ENCODE measurements around the gene GPATCH8.

Gene GPATCH8

GRCh38 chr17:44390250-44390870 is 112.8 kb downstream of the GPATCH8 start:
- H3K27me3 ChIP-seq (ENCODE audit: insufficient read depth, low read depth) = no peaks in the 10 kb centered on the region
- no peak overlapping the region for H3K4me3 ChIP-seq (IDR thresholded peaks at IDR 0.05; ENCODE audit: insufficient read depth, low read depth, low read length)
- H3K79me2 ChIP-seq (ENCODE audit: insufficient read depth, low read depth) = no peaks in the 10 kb centered on the region
- H3K4me1 ChIP-seq (ENCODE audit: low read depth, poor library complexity, severe bottlenecking) = peaks cover 6% of the 10 kb centered on the region
- H3K9ac ChIP-seq = no peak overlapping the region
- TF ChIP-seq CTCF (conservative IDR thresholded peaks at IDR 0.05; ENCODE audit: low read depth, low read length) = no peak
- no peak overlapping the region for H3K27ac ChIP-seq
- H2AFZ ChIP-seq (ENCODE audit: low read depth) = no peak overlapping the region
- no peak overlapping the region for H3K4me2 ChIP-seq
- H4K20me1 ChIP-seq (ENCODE audit: insufficient read depth) = no peaks in the 10 kb centered on the region
- no peaks in the 10 kb centered on the region for H3K36me3 ChIP-seq (ENCODE audit: insufficient read depth)

- Histone ChIP-seq H3K9ac (no peak overlapping the region), H3K27me3 (ENCODE audit: insufficient read depth, low read depth) (no peaks in the 10 kb centered on the region), H3K4me1 (ENCODE audit: low read depth, poor library complexity, severe bottlenecking) (peaks cover 6% of the 10 kb centered on the region), H2AFZ (ENCODE audit: low read depth) (no peak overlapping the region), H3K27ac (no peak overlapping the region), H3K4me2 (no peak overlapping the region), H3K79me2 (ENCODE audit: insufficient read depth, low read depth) (no peaks in the 10 kb centered on the region), H3K36me3 (ENCODE audit: insufficient read depth) (no peaks in the 10 kb centered on the region), H4K20me1 (ENCODE audit: insufficient read depth) (no peaks in the 10 kb centered on the region), H3K4me3 (IDR thresholded peaks at IDR 0.05; ENCODE audit: insufficient read depth, low read depth, low read length) (no peak overlapping the region)
- TF ChIP-seq CTCF (conservative IDR thresholded peaks at IDR 0.05; ENCODE audit: low read depth, low read length) = no peak
These were observed 113.4 kb downstream of the GPATCH8 start for GRCh38 chr17:44389723-44390202.

- H3K36me3 ChIP-seq (ENCODE audit: insufficient read depth) = no peaks in the 10 kb centered on the region
- H2AFZ ChIP-seq (ENCODE audit: low read depth) = no peak within 1 kb of the TSS
- H3K27ac ChIP-seq = no peak within 1 kb of the TSS
- no peak for TF ChIP-seq CTCF (conservative IDR thresholded peaks at IDR 0.05; ENCODE audit: low read depth, low read length)
- H3K9ac ChIP-seq = no peak within 1 kb of the TSS
- H3K4me1 ChIP-seq (ENCODE audit: low read depth, poor library complexity, severe bottlenecking) = peaks cover 6% of the 10 kb centered on the region
- no peaks in the 10 kb centered on the region; the same call in 1 of the 2 replicates for H3K27me3 ChIP-seq (ENCODE audit: insufficient read depth, low read depth)
- H3K4me3 ChIP-seq (IDR thresholded peaks at IDR 0.05; ENCODE audit: insufficient read depth, low read depth, low read length) = no peak within 1 kb of the TSS
- no peaks in the 10 kb centered on the region for H3K79me2 ChIP-seq (ENCODE audit: insufficient read depth, low read depth)
- no peak within 1 kb of the TSS for H3K4me2 ChIP-seq
- no peaks in the 10 kb centered on the region for H4K20me1 ChIP-seq (ENCODE audit: insufficient read depth)
These were observed 113.9 kb downstream of the GPATCH8 start, which contains the start of gene ITGA2B for GRCh38 chr17:44389281-44389680. Gene ITGA2B (minus strand): TSS chr17:44389649. CDS start chr17:44389473, 176 bp downstream.

- Histone ChIP-seq H3K27me3 (ENCODE audit: insufficient read depth, low read depth) (peaks cover 6% of the 10 kb centered on the region; the same call in 1 of the 2 replicates), H3K4me2 (no peak overlapping the region), H3K4me1 (ENCODE audit: low read depth, poor library complexity, severe bottlenecking) (peaks cover 6% of the 10 kb centered on the region), H3K27ac (no peak overlapping the region), H3K79me2 (ENCODE audit: insufficient read depth, low read depth) (no peaks in the 10 kb centered on the region), H3K36me3 (ENCODE audit: insufficient read depth) (no peaks in the 10 kb centered on the region), H4K20me1 (ENCODE audit: insufficient read depth) (no peaks in the 10 kb centered on the region), H2AFZ (ENCODE audit: low read depth) (no peak overlapping the region), H3K4me3 (IDR thresholded peaks at IDR 0.05; ENCODE audit: insufficient read depth, low read depth, low read length) (no peak overlapping the region), H3K9ac (no peak overlapping the region)
- TF ChIP-seq CTCF (conservative IDR thresholded peaks at IDR 0.05; ENCODE audit: low read depth, low read length) = no peak
These were observed 115.4 kb downstream of the GPATCH8 start for GRCh38 chr17:44387804-44388203.
